SU-DHL-6 (cell line): ENCODE results near the gene INPP4B.

Experiments used
- CTCF ChIP-seq: fragments of 200-600 bp; sonication (generic); IDR thresholded peaks from one replicate; pipeline ENCODE4 v1.5.1; 2017; ENCODE audit warnings: antibody characterized with exemption, mild to moderate bottlenecking, low read length, moderate library complexity; ENCODE audit not compliant: insufficient read depth, poor library complexity, severe bottlenecking
- EZH2phosphoT487 ChIP-seq: fragments of 200-600 bp; sonication (generic), shearing (Covaris generic); conservative IDR thresholded peaks from 2 replicates; pipeline ENCODE4 v1.6.1; 2018; ENCODE audit warnings: mild to moderate bottlenecking, antibody characterized with exemption, low read length, moderate library complexity, mixed read lengths

- TF ChIP-seq CTCF: no peak
- TF ChIP-seq EZH2phosphoT487: no peak
These were observed 200.5 kb downstream of the INPP4B start for GRCh38 chr4:142645475-142646108.
